ENCODE results near the gene ROR1.

ROR1 gene

DNA sequence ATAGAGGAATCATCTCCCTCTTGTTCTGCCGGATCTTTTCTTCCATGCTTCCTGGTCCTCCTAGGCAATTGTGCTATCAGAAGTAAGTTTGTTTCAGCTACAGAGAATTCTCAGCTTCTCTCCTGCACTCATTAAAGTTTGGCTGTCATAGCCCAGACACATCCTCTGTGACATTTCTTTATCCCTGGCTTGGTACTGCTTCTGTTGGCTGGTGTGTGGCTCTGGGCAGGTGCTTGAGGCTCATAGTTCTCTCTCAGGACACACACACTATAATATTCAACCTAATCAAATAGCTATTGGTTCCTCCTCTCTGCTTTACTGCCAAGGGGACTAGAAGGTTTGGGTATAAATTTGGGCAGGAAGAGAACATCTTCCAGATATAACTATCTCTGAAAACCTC is 172.1 kb downstream of the ROR1 start:
- H3K4me3 ChIP-seq: no peak overlapping the region
- no peak overlapping the region for H3K27ac ChIP-seq

DNA sequence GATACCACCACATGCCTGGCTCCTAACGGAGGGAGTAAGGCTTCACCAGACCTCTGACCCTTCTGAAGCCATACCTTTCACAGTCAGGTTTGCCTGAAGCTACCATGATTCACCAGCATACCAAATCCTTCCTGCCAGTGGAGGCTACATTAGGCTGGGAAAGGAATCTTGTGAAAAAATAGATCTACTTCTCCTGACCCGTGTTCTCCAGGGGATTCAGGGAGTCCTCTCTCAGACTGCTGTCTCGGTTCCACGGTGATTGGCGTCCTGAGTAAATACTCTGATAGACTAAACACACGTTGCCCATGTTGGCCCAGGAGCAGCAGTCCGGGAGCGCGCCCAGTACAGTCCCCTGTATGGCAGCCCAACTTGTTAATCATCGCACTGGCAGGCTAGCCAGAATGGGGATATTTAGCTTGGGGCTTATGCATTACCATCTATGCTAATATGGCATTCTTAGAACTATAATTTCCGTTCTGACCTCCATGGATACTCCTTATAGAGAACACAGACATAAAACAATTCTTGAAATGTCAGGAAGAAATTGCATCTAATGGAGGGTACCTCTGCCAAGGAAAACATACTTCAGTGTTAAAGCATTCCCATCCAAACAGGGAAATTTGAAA is 173.2 kb downstream of the ROR1 start:
- H3K27ac ChIP-seq: no peak overlapping the region
- H3K4me3 ChIP-seq: no peak overlapping the region

DNA sequence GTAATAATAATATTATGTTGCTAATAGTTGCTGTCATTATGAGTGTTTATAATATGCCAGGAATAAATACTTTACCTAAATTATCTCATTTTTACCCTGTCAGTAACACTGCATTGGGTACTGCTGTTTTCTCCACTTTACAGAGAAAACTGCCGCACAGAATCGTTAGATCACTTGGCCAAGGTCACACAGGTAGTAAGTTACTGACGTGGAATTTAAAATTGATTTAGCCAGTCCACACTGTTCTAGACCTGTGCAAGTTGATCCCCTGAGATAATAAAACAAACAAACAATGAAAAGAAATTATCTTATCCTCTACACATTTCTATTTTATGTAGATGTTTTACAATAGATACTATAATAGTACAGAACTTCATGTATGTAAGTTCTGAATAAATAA is 174.1 kb downstream of the ROR1 start:
- Histone ChIP-seq H3K4me3 (no peak overlapping the region), H3K27ac (no peak overlapping the region)

DNA sequence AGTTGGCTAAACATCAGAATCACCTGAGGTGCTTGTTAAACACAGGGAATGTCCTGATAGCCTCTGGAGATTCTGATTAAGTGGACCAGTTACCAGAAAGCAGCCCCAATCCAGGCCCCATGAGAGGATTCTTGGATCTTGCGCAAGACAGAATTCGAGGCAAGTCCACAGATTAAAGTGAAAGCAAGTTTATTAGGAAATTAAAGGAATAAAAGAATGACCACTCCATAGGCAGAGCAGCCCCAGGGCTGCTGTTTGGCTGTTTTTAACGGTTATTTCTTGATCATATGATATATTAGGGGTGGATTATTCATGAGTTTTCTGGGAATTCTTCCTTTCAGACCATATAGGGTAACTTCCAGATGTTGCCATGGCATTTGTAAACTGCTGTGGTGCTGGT is 176.2 kb downstream of the ROR1 start:
- H3K4me3 ChIP-seq: no peak overlapping the region
- no peak overlapping the region for H3K27ac ChIP-seq

DNA sequence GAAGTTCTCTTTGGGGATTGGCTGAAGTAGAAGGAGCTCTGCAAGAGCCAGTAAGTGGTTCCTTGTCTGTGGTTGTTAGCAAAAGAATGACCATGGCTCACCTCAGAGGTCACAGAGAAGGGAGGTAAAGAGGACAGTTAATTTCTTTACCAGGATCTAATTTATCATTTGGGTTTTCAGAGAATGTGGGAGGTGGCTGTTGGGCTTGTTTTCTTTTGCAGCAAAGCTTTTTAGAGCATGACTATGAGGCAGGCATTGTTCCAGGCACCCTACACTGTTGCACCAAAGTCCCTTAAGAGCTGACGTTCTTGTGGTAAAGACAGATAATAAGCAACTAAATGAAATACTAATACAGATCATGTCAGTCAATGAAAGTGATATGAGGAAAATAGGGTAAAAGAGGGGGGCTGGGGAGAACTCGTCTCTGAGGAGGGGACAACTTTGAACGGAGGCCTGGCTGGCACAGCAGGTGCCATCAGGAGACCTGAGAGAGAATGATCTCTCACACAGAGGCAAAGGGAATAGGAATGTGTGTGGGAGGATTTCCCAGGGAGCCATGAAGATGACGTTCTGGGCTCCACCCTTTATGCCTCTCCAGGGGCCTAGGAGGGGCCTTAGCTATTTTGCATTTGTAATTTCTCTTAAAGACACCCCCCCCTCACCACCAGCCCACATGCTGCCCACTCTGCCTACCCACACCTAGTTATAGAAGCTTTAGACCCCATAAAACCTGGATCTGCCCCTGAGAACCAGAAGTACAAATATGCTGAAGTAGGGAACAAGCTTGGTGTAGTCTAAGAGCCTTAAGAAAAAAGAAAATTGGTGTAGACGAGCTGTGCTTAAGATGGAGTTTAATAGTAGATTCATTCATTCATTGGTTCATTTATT is 177.5 kb downstream of the ROR1 start:
- Histone ChIP-seq H3K4me3 (no peak overlapping the region), H3K27ac (no peak overlapping the region)

DNA sequence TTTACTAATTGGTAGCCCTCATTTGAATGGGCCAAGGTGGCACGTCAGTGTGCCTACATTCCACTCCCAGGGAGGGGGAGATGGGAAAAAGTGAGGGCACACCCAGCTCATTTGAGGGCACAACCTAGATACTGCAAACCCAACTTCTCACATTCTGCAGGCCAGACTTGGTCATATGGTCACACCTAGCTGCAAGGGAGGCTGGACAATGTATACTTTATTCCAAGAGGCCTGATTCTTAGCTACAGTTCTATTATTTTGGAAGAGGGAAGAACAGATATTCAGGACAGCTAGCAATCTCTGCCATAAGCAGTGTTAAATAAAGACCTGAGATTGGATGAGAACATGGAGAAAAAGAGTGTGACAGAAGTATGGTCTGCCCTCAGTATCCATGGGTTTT is 180.4 kb downstream of the ROR1 start:
- H3K4me3 ChIP-seq: no peak overlapping the region
- H3K27ac ChIP-seq: no peak overlapping the region

DNA sequence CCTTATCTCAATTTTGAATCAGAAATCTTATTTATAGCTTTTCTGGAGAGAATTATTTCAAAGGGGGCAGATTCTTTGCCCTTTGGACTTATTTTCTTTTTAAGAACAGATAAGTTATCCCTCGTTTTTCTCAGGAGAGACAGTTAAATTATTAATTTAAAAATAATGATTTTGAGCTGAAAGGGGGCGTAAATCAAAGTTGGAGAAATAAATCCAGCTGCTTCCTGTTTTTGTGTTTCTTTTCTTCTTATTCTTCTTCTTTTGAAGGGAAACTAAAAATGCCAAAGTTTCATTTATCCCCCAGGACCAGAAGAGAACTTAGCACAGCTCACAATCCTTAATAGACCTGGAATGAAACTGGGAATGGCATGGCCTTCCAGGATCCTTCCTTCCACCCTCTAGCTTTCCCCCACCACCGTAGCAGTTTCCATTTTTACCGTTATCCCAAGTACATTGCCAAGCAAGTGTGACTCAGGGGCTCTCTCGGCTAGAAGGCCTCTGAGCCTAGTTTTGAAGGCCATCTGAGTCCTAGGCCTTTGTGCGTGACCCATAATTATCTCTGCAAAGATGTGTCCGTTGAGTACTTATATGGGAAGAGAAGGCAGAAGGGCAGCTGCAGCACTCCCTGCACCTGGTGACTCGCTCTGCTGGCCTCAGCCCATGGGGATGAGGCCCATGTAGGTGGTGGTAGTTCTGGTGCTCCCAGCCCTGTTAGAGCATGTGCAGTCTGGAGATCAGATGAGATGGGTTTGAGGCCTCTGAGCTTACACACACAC is 181.7 kb downstream of the ROR1 start:
- H3K27ac ChIP-seq: no peak overlapping the region
- no peak overlapping the region for H3K4me3 ChIP-seq

DNA sequence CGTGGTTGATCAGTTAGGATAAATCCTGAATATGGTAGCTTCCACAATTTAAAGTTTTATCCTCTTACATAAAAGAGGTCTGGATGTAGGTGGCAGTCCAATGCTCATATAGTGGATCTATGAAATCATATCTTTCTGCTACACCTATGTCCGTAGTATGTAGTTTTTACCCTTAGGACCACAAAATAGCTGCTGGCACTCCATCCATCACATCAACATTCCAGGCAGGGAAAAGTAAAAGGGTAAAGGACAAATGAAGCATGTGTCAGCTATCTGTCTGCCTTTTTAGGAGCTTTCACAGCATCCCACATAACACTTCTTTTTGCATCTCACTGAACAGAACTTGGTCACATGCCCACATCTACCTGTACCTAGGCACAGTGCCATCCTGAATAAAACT is 184.7 kb downstream of the ROR1 start:
- Histone ChIP-seq H3K4me3 (no peak overlapping the region), H3K27ac (no peak overlapping the region)

DNA sequence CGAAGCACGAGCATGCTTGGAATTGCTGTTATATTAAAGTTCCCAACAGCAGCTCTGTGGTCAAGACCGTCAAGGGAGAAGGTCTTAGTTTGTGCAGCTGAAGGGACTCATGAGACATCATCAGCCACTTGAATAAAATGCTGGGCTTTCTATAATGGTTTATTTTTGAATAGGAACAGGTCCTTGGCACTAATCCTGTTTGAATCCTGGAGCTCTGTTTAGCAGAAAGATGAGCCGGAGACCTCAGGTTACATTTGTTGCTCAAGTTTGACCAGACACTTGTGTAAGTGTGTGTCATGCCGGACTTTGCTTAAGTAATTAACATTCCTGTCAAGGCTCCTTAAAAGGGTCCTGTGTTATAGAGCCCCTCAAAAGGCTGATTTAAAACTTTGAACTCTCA is 186.5 kb downstream of the ROR1 start:
- no peak overlapping the region for H3K4me3 ChIP-seq

DNA sequence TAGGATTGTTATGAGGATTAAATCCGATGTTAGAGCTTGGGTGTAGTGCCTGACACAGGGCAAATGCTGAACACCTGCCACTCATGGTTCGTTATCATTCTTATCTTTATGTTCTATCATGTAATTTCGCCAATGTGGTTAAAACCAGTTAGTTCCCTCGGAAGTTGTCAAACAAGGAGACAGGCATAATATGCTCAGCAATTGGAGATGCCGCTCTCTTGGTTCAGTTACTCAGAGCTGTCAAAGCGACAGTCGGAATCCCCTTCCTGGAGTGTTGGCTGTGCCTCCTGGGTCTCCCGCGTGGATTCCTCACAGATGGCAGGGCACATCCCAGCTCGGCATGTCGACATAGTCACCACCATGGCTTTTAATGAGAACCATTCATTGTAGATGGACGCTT is 192.2 kb downstream of the ROR1 start:
- Histone ChIP-seq H3K4me3 (no peak overlapping the region), H3K27ac (no peak overlapping the region)

More for the DNA sequence above, 186.5 kb downstream of the ROR1 start:
- no peak overlapping the region for H3K27ac ChIP-seq

DNA sequence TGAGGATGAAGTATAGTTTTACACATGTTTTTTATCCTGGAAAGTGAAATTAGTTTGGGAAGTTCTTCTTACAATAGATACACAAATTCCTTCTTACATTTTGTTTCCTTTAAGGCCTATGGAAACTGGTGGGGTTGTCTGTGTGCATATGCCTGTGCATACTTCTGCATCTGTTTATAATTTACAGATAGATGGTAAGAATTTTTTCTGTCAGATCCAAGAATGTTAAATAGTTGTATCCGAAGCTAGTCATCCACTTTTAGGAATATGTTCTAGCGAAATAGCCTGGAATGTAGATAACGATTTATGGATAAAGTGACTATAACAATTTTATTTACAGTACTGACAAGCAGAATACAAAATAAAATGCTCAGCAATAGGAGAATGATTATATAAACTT is 194.1 kb downstream of the ROR1 start:
- no peak overlapping the region for H3K27ac ChIP-seq
- no peak overlapping the region for H3K4me3 ChIP-seq

DNA sequence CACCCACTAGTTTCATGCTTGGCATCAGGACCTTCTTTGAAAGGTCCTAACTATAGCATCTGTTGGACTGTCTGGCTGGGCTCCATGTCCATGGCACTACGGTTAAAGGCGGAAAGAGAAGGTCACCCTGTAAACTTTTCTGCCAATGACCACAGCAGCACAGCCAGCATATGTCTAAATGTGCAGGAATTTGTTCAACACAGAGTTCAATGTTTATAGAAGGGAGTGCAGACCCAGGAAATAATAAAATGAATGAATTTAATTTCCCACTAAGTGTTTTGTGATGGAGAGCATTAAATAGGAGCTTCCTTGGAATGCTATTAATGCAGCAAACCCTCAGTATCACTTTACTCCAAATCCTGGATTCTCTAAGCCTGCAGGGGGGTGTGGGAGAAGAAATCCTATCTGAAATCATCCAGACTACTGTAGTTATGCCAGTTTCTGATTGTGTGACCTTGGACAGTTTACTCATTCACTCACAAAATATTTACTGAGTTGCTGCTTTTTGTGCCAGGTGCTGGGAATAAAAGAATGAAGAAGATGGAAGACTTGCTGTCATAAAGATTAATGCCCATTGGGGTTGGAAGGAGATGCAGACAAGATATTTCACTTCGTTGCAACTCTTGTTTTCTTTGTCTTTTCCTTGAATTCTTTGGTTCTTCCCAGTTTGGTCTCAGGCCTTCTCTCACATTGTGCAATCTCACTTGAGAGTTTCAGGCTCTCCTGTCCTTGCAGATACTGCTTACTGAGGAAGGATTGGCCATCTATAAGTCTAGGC is 195.0 kb downstream of the ROR1 start:
- no peak overlapping the region for H3K4me3 ChIP-seq
- no peak overlapping the region for H3K27ac ChIP-seq

DNA sequence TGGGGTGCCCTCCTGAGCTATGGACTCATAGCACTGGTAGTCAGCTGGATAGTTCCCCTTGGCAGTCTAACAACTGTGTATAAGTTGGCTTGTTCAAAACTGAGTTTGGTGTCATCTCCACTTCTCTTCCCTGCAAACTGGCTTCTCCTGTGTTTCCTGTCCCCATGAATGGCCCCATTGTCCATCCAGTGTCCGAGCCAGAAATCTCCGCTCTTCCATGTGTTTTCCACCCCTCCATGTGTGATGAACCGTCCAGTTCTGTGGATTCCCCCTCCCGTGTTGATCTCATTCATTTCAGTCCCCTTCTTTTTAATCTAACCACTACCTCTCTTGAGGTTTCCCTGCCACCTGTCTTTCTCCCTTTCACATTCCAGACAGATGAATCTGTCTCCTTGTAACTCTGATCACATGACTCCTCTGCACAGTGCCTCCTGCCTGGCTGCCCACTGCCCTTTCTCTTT is 195.7 kb downstream of the ROR1 start:
- H3K4me3 ChIP-seq: no peak overlapping the region
- H3K27ac ChIP-seq: no peak overlapping the region

DNA sequence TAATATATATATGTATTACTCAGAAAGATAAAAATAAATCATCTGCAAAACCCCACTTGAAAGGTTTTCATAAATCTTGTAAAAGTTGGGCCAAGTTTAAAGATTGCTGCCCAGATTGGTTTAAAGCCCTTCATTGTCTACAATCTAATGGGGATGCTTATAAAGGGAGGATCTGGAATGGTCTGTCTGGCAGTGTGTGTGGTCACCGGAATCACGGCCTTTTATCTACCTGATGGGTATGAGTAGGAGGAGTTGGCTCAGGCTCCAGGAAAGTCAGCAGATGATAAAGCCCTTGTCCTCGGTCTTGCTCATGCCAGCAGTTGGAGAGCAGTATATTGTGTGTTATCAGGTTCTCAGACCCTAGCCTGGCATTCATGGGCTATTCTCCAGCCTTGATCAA is 197.7 kb downstream of the ROR1 start:
- Histone ChIP-seq H3K27ac (no peak overlapping the region), H3K4me3 (no peak overlapping the region)

DNA sequence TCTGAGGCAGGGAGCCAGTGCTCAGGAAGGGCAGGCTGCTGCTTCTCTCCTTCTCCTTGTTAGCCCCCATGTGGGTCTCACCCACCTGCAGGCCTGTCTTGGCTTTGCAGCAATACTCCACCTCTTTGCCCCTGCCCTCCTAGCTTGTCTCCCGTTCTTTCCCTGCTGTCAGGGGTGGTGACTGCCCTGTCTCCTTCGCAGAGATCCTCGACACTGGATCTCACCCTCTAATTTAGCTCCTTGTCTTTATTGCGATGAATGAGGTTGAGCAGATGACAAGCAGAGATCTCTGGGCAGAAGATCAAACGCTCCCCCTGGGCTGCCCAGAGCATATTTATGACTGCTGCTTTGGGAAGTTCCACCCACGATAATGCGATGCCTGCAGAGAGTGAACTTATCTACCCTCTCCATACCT is 199.2 kb downstream of the ROR1 start:
- Histone ChIP-seq H3K4me3 (no peak overlapping the region), H3K27ac (no peak overlapping the region)

DNA sequence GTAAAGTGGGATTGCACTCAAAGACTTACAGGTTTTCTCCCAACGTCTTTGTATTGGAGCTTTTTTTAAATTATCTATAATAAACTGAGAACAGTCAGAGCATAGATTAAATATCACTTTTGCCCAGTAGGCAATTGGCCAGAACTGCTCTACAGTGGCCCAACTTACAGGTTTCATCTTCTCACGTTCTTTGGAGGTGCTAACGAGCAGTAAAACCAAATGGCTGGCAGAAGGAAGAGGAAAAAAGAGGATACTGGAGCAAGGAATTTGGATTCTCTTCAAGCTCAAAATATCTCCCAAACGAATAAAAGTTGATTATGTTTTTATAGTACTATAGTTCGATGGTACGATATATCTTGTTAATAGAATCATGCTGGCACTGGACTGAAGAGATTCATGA is 201.1 kb downstream of the ROR1 start:
- no peak overlapping the region for H3K4me3 ChIP-seq
- H3K27ac ChIP-seq: no peak overlapping the region

DNA sequence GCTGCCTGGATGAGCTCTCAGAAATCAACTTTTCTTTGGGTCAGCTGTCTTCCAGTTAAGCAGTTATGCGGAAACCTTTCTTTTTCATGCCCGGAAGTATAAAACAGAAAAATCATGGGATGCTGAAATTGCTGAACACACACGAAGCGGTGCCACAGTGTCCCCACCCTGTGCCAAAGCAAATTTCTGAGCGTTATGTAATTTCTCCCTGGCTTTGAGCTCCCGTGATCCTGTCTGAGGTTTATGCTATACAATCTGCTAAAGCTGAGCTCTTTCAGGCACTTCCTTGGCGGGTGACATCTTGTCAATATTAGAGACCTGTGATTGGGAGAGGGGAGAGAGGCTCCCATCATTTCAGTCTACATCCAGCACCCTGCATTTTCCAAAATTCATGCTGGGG is 201.7 kb downstream of the ROR1 start:
- peak overlapping the region in 1 of 21 experiments; percentile 18 for H3K27ac ChIP-seq
- H3K4me3 ChIP-seq: no peak overlapping the region

DNA sequence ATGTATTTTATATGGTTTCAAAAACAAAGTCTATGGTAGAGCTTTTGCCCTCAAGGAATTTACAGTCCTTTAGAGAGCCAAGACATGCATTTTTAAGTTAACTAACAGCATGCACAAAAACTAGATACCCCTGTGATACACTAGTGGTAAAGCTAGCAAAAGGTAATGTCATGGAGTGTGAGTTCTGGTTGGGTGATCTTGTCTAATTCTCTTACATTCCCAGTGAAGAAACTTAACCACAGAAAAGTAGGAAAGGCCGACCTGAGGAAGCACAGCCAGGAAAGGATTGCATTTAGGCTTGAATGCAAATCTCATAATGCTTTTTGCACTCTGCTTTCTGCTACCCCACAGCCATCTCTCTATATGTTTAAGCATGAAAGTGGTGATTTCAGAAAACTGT is 202.2 kb downstream of the ROR1 start:
- Histone ChIP-seq H3K27ac (no peak overlapping the region), H3K4me3 (no peak overlapping the region)

DNA sequence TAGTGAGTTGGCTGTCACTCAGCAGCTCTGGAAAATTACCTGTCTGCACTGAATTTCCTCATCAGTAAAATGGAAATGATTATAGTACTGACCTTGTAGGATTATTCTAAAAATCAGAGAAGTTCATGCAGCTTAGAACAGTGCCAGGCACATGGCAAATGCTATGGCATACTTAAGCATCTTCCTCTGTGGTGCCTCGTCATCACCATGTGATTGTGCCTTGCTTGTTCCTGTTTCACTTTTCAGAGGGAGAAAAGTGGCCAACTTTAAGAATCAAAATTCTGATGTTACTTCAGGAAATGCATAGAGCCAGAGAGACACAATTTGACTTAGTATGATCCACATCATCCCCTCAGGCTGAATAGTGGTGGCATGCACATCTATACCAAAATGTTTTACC is 203.6 kb downstream of the ROR1 start:
- H3K4me3 ChIP-seq: no peak overlapping the region
- no peak overlapping the region for H3K27ac ChIP-seq

All from skin epidermis (tissue), 12 donors.